NB4 (cell line): ENCODE results near the gene BFSP1.

Experiments used
- DNase-seq: peaks from one replicate; pipeline ENCODE4 v3.0.0; 2010; ENCODE audit warnings: low read depth
- H3K4me3 ChIP-seq: one replicate; pipeline ENCODE4 v1.5.1; 2011; ENCODE audit warnings: mild to moderate bottlenecking, low read depth, low read length, moderate library complexity
- MYC ChIP-seq: IDR thresholded peaks from 2 replicates; pipeline ENCODE4 v1.6.1; 2011; ENCODE audit warnings: low read depth, low read length
- POLR2A ChIP-seq: IDR thresholded peaks from 2 replicates; pipeline ENCODE4 v1.6.1; 2011; ENCODE audit warnings: mild to moderate bottlenecking; ENCODE audit not compliant: insufficient read length; ENCODE audit errors: extremely low read depth
- TF ChIP-seq, protein P1 (sequence below): IDR thresholded peaks from 2 replicates; pipeline ENCODE4 v1.6.1; 2011; ENCODE audit warnings: low read depth, low read length
- TF ChIP-seq, protein P2 (sequence below): IDR thresholded peaks from one replicate; pipeline ENCODE4 v1.5.1; 2012; ENCODE audit warnings: low read depth, low read length

BFSP1 gene

DNA sequence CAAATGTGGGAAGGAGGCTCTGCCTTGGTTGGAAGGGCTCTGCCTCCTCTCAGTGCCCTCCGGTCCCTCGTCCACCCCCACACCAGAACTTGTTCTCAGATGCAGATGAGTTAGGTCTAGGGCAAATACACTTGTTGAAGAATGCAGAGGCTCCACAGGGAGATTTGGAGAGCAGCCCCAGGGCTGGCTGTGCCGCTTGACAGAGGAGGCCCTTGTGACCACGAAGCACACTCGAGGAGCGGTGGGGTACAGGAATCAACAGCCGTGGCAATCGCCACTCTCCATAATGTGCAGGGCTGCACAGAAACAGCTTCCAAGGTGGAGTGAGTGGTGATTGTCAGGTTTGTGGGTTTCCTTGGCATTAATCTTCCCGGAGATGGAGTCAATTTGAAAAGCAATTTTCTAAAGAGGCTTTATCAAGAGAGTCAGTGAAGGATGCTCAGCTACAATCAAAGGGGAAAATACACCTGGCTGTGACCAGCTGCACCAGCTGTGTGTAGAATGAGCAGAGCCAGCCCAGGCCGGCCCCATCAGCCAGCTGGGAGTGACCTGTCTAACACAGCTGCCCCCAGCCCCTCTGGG is 59.5 kb downstream of the BFSP1 start:
- DNase-seq: no peak
- H3K4me3 ChIP-seq: no peak overlapping the region
- TF ChIP-seq, protein P1, sequence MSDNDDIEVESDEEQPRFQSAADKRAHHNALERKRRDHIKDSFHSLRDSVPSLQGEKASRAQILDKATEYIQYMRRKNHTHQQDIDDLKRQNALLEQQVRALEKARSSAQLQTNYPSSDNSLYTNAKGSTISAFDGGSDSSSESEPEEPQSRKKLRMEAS: no peak
- TF ChIP-seq POLR2A: no peak
- no peak for TF ChIP-seq MYC
- TF ChIP-seq, protein P2, sequence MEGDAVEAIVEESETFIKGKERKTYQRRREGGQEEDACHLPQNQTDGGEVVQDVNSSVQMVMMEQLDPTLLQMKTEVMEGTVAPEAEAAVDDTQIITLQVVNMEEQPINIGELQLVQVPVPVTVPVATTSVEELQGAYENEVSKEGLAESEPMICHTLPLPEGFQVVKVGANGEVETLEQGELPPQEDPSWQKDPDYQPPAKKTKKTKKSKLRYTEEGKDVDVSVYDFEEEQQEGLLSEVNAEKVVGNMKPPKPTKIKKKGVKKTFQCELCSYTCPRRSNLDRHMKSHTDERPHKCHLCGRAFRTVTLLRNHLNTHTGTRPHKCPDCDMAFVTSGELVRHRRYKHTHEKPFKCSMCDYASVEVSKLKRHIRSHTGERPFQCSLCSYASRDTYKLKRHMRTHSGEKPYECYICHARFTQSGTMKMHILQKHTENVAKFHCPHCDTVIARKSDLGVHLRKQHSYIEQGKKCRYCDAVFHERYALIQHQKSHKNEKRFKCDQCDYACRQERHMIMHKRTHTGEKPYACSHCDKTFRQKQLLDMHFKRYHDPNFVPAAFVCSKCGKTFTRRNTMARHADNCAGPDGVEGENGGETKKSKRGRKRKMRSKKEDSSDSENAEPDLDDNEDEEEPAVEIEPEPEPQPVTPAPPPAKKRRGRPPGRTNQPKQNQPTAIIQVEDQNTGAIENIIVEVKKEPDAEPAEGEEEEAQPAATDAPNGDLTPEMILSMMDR: no peak

DNA sequence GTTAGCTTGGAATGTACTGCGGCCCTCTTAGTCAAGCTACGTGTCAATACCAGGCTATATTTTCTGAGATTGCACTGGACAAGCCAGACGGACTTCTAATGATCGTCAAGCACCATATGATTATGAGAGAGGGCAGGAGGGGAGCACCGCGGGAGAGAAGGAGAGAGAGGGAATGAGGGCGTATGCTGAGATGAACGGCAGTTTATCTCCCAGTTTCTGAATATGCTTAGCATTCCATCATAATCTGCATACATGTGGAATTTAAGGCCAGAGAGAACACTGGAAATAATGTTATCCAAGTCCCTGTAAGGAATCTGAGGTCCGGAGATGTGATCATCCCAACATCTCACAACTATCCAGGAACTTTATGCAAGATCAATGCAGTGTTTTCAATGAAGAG is 60.2 kb downstream of the BFSP1 start:
- no peak for DNase-seq
- H3K4me3 ChIP-seq: no peak overlapping the region
- no peak for TF ChIP-seq POLR2A
- TF ChIP-seq, protein P2: no peak
- TF ChIP-seq MYC: no peak
- TF ChIP-seq, protein P1: no peak

DNA sequence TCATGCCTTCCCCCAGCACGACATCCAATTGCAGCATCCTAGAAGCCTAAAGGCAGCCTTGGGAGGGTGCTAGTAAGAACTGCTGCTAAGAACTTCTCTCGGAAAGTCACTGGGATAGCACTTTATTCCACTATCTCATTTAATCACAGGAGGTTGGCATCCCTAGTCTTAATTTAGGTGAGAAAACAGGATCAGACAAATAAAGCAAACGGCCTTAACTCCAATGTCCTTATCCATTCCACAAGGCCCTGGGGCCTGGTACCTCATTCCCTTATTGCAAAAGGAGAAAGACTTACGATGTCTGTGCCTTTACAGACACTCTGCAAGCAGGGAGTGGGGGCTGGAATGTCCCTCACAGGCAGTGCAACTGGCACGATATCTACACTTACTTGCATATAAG is 60.7 kb downstream of the BFSP1 start:
- no peak overlapping the region for H3K4me3 ChIP-seq
- no peak for TF ChIP-seq POLR2A
- no peak for DNase-seq

DNA sequence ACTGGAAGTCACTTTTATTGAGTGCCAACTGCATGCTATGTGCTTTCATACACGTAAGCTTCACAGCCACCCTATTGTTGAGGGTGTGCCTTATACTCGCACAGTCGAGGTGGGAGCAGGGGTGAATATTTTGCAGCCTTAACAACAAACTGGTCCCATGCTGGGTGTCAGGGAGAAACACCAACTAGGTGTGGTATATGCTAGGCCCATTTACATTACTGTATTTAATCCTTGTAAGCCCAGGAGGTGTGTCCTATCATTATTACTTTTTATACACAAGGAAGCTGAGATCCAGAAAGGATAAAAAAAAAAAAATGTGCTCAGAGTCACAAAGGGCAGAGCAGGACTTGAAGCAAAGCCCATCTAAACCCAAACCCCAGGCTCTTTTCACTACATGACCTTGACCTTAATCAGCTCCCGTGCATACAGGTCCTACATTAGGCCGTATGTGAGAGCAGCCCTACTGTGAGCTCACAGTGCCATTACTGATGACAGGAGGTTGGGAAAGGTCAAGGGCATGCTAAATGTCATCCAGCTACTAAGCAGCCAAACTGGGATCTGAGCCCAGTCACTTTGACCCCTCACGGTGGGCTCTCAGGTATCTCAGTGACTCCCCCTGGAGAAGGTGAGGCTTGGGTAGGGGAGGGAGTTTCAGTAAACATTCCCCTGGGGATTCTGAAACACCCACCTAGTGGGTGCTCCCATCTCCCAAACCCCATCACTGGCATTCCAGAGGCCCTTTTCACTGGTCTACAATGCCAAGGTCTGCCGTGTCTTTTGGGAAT is 61.7 kb downstream of the BFSP1 start:
- H3K4me3 ChIP-seq: no peak overlapping the region
- DNase-seq: no peak
- TF ChIP-seq, protein P1: no peak
- no peak for TF ChIP-seq POLR2A
- TF ChIP-seq, protein P2: no peak
- no peak for TF ChIP-seq MYC

DNA sequence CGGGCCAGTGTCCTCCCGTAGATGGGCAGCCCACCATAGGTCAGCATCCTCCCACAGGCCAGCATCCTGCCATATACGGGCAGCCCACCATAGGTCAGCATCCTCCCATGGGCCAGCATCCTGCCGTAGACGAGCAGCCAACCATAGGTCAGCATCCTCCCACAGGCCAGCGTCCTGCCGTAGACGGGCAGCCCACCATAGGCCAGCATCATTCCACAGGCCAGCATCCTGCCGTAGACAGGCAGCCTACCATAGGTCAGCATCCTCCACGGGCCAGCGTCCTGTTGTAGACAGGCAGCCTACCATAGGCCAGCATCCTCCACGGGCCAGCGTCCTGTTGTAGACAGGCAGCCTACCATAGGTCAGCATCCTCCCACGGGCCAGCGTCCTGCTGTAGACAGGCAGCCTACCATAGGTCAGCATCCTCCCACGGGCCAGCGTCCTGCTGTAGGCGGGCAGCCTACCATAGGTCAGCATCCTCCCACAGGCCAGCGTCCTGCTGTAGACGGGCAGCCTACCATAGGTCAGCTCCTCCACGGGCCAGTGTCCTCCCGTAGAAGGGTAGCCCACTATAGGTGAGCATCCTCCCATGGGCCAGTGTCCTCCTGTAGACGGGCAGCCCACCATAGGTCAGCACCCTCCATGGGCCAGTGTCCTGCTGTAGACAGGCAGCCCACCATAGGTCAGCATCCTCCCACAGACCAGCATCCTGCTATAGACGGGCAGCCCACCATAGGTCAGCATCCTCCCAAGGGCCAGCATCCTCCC is 62.9 kb downstream of the BFSP1 start:
- DNase-seq: no peak
- TF ChIP-seq, protein P2: no peak
- no peak for TF ChIP-seq POLR2A
- TF ChIP-seq, protein P1: no peak
- no peak for TF ChIP-seq MYC
- H3K4me3 ChIP-seq: no peak overlapping the region

DNA sequence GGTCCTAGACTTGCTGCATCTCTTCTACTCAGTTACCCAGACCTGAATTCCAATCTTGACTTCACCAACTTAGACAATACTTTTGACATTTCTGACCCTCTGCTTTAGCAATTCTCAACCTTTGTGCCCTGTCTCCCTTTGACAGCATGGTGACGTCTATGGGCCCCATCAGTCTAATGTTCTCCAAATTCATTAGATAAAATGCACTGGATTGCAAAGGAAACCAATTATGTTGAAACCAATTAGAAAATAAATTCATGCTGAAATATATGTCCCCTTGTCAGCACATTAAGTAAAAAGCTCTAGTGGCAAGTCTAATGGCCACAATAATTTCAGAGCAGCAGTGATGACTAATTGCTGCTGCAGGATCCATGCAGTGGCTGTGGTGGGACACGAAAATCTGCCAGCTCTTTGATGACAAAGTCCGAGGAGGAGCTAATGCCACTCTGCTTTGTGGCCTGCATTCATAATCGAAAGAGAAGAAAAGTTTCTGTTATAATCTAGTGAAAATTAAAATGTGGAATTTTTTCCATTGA is 64.0 kb downstream of the BFSP1 start:
- no peak overlapping the region for H3K4me3 ChIP-seq
- no peak for DNase-seq
- TF ChIP-seq, protein P1: no peak
- no peak for TF ChIP-seq POLR2A
- TF ChIP-seq MYC: no peak
- TF ChIP-seq, protein P2: no peak
